T follicular helper cell (primary cell): Measurements from ENCODE around the gene MSRB2.
"Not testable (repeated sequence)": the region's sequence is repeated elsewhere in the genome, so short reads cannot be mapped to it uniquely, and the experiment has no call there.

ENCODE experiments used
- DNase-seq: peaks from one replicate; pipeline ENCODE4 v3.0.0-alpha.2; 2020; ENCODE audit warnings: low read depth

Gene MSRB2

GRCh38 chr10:23070092-23070912 is 25.1 kb upstream of the MSRB2 start:
- not testable (repeated sequence) for DNase-seq

GRCh38 chr10:23070913-23071218 is 24.5 kb upstream of the MSRB2 start:
- no peak for DNase-seq

- not testable (repeated sequence) for DNase-seq
Observed at GRCh38 chr10:23072593-23072992, 22.8 kb upstream of the MSRB2 start.

GRCh38 chr10:23073527-23073926 is 21.9 kb upstream of the MSRB2 start:
- no peak for DNase-seq

GRCh38 chr10:23075672-23076071 is 19.7 kb upstream of the MSRB2 start:
- no peak for DNase-seq

GRCh38 chr10:23078114-23078513 is 17.3 kb upstream of the MSRB2 start:
- DNase-seq: no peak

- no peak for DNase-seq
Observed at GRCh38 chr10:23079700-23080099, 15.7 kb upstream of the MSRB2 start.

- DNase-seq: no peak
Observed at GRCh38 chr10:23080262-23080661, 15.1 kb upstream of the MSRB2 start.

GRCh38 chr10:23081221-23081750 is 14.1 kb upstream of the MSRB2 start:
- DNase-seq: no peak

GRCh38 chr10:23081891-23082290 is 13.5 kb upstream of the MSRB2 start:
- no peak for DNase-seq

GRCh38 chr10:23088609-23089008 is 6.8 kb upstream of the MSRB2 start:
- DNase-seq: no peak

GRCh38 chr10:23094786-23095403 is 484 bp upstream of the MSRB2 start:
- DNase-seq: no peak

- no peak for DNase-seq
Observed at GRCh38 chr10:23095966-23096801, 805 bp downstream of the MSRB2 start.

GRCh38 chr10:23096802-23097549 is 1.6 kb downstream of the MSRB2 start:
- no peak for DNase-seq

- DNase-seq: no peak
Observed at GRCh38 chr10:23099079-23099478, 3.7 kb downstream of the MSRB2 start.

- DNase-seq: no peak
Observed at GRCh38 chr10:23099816-23100215, 4.4 kb downstream of the MSRB2 start.

GRCh38 chr10:23100331-23101030 is 5.1 kb downstream of the MSRB2 start:
- DNase-seq: no peak

- no peak for DNase-seq
Observed at GRCh38 chr10:23106331-23107072, 11.1 kb downstream of the MSRB2 start.

- no peak for DNase-seq
Observed at GRCh38 chr10:23110722-23111516, 15.5 kb downstream of the MSRB2 start.
